ENCODE results near the gene DRICH1.
"Not testable (repeated sequence)": the region's sequence is repeated elsewhere in the genome, so short reads cannot be mapped to it uniquely, and the experiment has no call there.

The DRICH1 gene

GRCh38 chr22:23627401-23628055, 4.6 kb downstream of the DRICH1 start:
- peak; percentile 17 for DNase-seq

DNA sequence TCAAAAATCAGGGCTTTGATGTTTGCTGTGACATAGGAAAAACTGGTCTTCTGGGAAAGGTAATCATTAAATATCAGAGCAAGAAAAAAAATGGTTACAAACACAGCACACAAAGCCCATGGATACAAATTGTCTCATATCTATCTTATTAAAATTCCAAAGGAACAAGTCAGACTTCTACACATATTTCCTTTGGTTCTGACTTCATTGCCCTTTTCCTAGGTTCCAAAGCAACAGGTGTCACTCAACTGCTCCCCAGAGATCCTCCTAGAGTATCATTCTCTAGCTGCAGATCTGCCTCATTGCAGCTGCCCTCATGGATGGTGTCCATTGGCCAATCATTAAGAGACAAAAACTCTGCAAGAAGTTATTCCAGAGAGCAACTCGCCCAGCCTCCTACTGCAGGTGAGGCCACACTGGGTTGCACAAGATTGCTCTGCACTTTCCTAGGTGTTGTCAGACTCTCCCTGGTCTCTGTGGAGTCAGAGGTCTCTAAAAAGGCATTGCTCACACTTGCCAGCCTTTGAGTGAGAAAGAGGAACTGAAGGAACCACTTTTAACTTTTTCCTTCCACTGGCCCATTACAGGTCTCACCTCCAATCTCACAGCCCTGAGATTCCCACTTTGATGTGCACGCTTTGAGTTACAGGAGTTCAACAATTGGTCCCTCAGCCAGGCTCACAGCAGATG, 5.7 kb downstream of the DRICH1 start:
- H3K27ac ChIP-seq, result no peak overlapping the region
- in situ Hi-C loops (cut with HindIII; ENCODE audit: low pct_ligation_motif_present, low sequenced_read_pairs), result no loop called here
- DNase-seq, result no peak
- TF ChIP-seq CTCF (IDR thresholded peaks at IDR 0.05; ENCODE audit: low read depth, low read length, missing control alignments), result no peak
- no peak overlapping the region for H3K4me3 ChIP-seq (ENCODE audit: low read depth, low read length)
- no peaks in the 10 kb centered on the region for H3K36me3 ChIP-seq (replicated peaks)
- no peaks in the 10 kb centered on the region for H3K27me3 ChIP-seq (replicated peaks)

More at GRCh38 chr22:23627401-23628055, 4.6 kb downstream of the DRICH1 start:
- H3K27me3 ChIP-seq (replicated peaks); in situ Hi-C loops (cut with HindIII; ENCODE audit: low pct_ligation_motif_present, low sequenced_read_pairs); H3K27ac ChIP-seq; H3K36me3 ChIP-seq (replicated peaks); H3K4me3 ChIP-seq (ENCODE audit: low read depth, low read length): not testable (repeated sequence)
- peak; percentile 64 for TF ChIP-seq CTCF (IDR thresholded peaks at IDR 0.05; ENCODE audit: low read depth, low read length, missing control alignments)

DNA sequence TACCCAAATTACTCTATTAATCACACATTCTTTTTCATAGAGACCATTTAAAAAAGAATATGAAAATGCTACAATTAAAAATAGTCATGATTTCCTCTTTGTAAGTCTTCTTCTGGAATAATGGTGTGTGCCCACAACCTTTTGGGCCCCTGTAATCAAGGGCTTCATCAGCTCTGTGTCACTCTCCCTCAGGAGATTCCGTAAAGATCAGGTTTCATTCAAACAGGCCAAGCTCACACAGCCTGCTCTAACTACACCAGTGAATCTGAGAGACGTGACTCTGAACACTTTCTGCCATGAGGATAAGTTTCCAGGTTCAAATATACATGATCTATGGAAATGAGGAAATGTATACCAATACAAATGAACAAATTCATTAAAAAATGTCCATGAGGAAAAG, 9.5 kb downstream of the DRICH1 start:
- in situ Hi-C loops (cut with HindIII; ENCODE audit: low pct_ligation_motif_present, low sequenced_read_pairs), result no loop called here
- Histone ChIP-seq H3K4me3 (ENCODE audit: low read depth, low read length) (no peak overlapping the region), H3K36me3 (replicated peaks) (no peaks in the 10 kb centered on the region), H3K27ac (no peak overlapping the region), H3K27me3 (replicated peaks) (no peaks in the 10 kb centered on the region)
- no peak for TF ChIP-seq CTCF (IDR thresholded peaks at IDR 0.05; ENCODE audit: low read depth, low read length, missing control alignments)
- DNase-seq, result no peak

DNA sequence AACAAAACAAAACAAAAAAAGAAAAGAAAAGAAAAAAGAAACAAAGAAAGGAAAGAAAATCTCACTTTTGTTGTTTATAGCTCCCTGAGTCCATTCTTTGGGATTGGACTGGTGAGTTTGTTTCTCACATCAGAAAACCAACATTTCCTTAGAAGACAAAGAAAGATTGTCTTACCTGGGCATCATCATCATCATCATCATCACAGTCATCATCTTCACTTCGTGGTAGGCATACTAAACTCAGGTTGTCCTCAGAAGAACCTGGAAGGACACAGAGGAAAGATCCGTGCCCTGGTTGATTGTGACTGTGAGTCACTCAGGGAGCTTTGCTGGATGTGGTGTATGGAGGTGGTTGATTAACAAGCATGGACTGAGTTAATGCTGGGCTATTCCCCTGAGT, 10.2 kb downstream of the DRICH1 start:
- H3K36me3 ChIP-seq (replicated peaks); H3K27me3 ChIP-seq (replicated peaks); H3K4me3 ChIP-seq (ENCODE audit: low read depth, low read length); in situ Hi-C loops (cut with HindIII; ENCODE audit: low pct_ligation_motif_present, low sequenced_read_pairs); DNase-seq; H3K27ac ChIP-seq: not testable (repeated sequence)

DNA sequence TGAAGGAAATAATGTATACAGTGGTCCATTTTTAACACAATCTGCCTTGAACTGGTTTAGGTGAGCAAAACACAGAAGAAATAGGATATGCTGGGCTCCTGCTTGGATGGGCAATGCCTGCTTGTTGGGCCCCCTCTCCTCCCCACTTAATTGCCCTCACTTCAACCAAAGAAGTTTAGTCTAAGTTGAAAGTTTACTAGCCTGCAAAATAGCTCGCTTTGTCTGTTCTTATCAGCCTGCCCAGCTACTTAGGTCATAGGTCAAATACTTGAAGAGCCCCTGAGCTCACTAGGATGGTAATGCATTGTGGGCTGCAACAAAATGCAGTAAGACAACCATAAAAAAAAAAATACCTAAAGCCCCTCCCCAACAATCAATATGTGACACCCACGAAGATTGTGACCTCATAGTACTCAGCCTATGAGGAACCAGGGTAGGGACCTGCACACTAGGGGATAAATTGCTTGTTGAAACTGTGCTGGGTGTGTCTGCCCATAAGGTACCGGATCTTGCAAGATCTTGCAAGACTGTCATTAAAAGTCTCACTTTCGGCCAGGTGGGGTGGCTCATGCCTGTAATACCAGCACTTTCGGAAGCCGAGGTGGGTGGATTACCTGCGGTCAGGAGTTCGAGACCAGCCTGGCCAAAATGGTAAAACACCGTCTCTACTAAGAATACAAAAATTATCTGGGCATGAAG, 10.9 kb downstream of the DRICH1 start:
- TF ChIP-seq CTCF (IDR thresholded peaks at IDR 0.05; ENCODE audit: low read depth, low read length, missing control alignments), result no peak
- H3K27me3 ChIP-seq (replicated peaks), result no peaks in the 10 kb centered on the region
- no peaks in the 10 kb centered on the region for H3K36me3 ChIP-seq (replicated peaks)
- H3K4me3 ChIP-seq (ENCODE audit: low read depth, low read length), result no peak overlapping the region
- in situ Hi-C loops (cut with HindIII; ENCODE audit: low pct_ligation_motif_present, low sequenced_read_pairs), result no loop called here
- no peak for DNase-seq
- H3K27ac ChIP-seq, result no peak overlapping the region

- Histone ChIP-seq H3K4me3 (ENCODE audit: low read depth, low read length) (no peak overlapping the region), H3K27ac (no peak overlapping the region), H3K27me3 (replicated peaks) (no peaks in the 10 kb centered on the region), H3K36me3 (replicated peaks) (no peaks in the 10 kb centered on the region)
- in situ Hi-C loops (cut with HindIII; ENCODE audit: low pct_ligation_motif_present, low sequenced_read_pairs), result no loop called here
- no peak for DNase-seq
- TF ChIP-seq CTCF (IDR thresholded peaks at IDR 0.05; ENCODE audit: low read depth, low read length, missing control alignments), result no peak
These were observed 18.7 kb downstream of the DRICH1 start for GRCh38 chr22:23613193-23613972.

All from brain microvascular endothelial cell (primary cell).